HG03354 (cell line): Measurements from ENCODE around the gene SPAG4.
A peak's percentile ranks its signal among the peaks of the same experiment; 100 is the strongest.

Experiments
- ATAC-seq: cut with Tn5 transposase; IDR thresholded peaks from one replicate; pipeline ENCODE4 v1.9.1; 2021; ENCODE audit warnings: mild to moderate bottlenecking; ENCODE audit not compliant: unreplicated experiment, poor library complexity, severe bottlenecking

The SPAG4 gene

GRCh38 chr20:35619196-35620095 lies 3.8 kb downstream of the SPAG4 start:
- ATAC-seq = peak; percentile 38

- ATAC-seq = no peak
Measured at GRCh38 chr20:35620818-35621559, 5.4 kb downstream of the SPAG4 start.

GRCh38 chr20:35621560-35621946 lies 5.9 kb downstream of the SPAG4 start:
- ATAC-seq = no peak

- ATAC-seq = no peak
Measured at GRCh38 chr20:35625584-35626385, 10.2 kb downstream of the SPAG4 start.

- ATAC-seq = no peak
Measured at GRCh38 chr20:35626386-35627001, 10.9 kb downstream of the SPAG4 start.

GRCh38 chr20:35627121-35627520 lies 11.5 kb downstream of the SPAG4 start:
- no peak for ATAC-seq

- ATAC-seq = no peak
Measured at GRCh38 chr20:35629427-35630145, 14.0 kb downstream of the SPAG4 start.

GRCh38 chr20:35630636-35631035 lies 15.0 kb downstream of the SPAG4 start:
- no peak for ATAC-seq

- ATAC-seq = no peak
Measured at GRCh38 chr20:35632539-35633115, 17.0 kb downstream of the SPAG4 start.

GRCh38 chr20:35635652-35636051 lies 20.0 kb downstream of the SPAG4 start:
- no peak for ATAC-seq

- no peak for ATAC-seq
Measured at GRCh38 chr20:35636095-35636494, 20.5 kb downstream of the SPAG4 start.

- no peak for ATAC-seq
Measured at GRCh38 chr20:35637276-35637675, 21.6 kb downstream of the SPAG4 start.

GRCh38 chr20:35638751-35639150 lies 23.1 kb downstream of the SPAG4 start:
- ATAC-seq = no peak

GRCh38 chr20:35640724-35641123 lies 25.1 kb downstream of the SPAG4 start:
- no peak for ATAC-seq

GRCh38 chr20:35641743-35642142 lies 26.1 kb downstream of the SPAG4 start:
- ATAC-seq = no peak

- no peak for ATAC-seq
Measured at GRCh38 chr20:35643045-35643444, 27.4 kb downstream of the SPAG4 start.

GRCh38 chr20:35644806-35645205 lies 29.2 kb downstream of the SPAG4 start:
- no peak for ATAC-seq

GRCh38 chr20:35648836-35649235 lies 33.2 kb downstream of the SPAG4 start:
- ATAC-seq = no peak

GRCh38 chr20:35650632-35651031 lies 35.0 kb downstream of the SPAG4 start:
- no peak for ATAC-seq
